Endothelial cell of umbilical vein (primary cell): ENCODE data around the gene SH3PXD2A. TPM values are rescaled to one million over a fixed set of nuclear protein-coding genes. Genes with fewer than 3 reads are reported as not detected.

Source experiments
- BruUV-seq: library from RNA; stranded (reverse); fragments of 400-500 nt; replicated peaks from 2 replicates; lab custom pipeline; 2021; lab: Mats Ljungman, UMichigan
- CTCF ChIA-PET: fragments of 300-600, 350-600 bp; sonication (Branson Sonifier 250); formaldehyde crosslinking; loops from one replicate; lab custom pipeline; 2021; ENCODE audit warnings: antibody characterized with exemption, inconsistent platforms; lab: Charles Lee
- POLR2A ChIA-PET: fragments of 300-600, 350-600 bp; sonication (Branson Sonifier 250); formaldehyde crosslinking; loops from one replicate; lab custom pipeline; 2021; ENCODE audit warnings: antibody characterized with exemption, inconsistent platforms; lab: Charles Lee
- DNase-seq: peaks from one replicate; pipeline ENCODE4 v3.0.0-alpha.2; 2011; ENCODE audit warnings: low read depth, low spot score
- FAIRE-seq: peaks from 2 replicates; lab custom pipeline; 2011; peaks lifted over from hg19 to GRCh38; lab: Jason Lieb, UNC
- H2AFZ ChIP-seq: 2 replicates; pipeline ENCODE4 v1.6.0; 2012; ENCODE audit warnings: low read depth, low read length, control low read depth, inconsistent platforms
- H3K27ac ChIP-seq: 2 replicates; pipeline ENCODE4 v1.5.1; 2011; ENCODE audit warnings: low read depth, mild to moderate bottlenecking, control low read depth, low read length, moderate library complexity; ENCODE audit not compliant: insufficient read depth
- H3K27me3 ChIP-seq, 2 experiments: 2 replicates each; pipeline versions ENCODE4 v1.6.0 to v1.6.1; 2011; ENCODE audit warnings: low read length in 2 of 2, mixed read lengths in 1 of 2; ENCODE audit not compliant: control insufficient read depth in 2 of 2, insufficient read depth in 2 of 2
- H3K36me3 ChIP-seq, 2 experiments: 2 replicates in 1 of 2; 3 replicates in 1 of 2; pipeline ENCODE4 v1.5.1; 2011; ENCODE audit warnings: low read length in 2 of 2, mild to moderate bottlenecking in 1 of 2, moderate library complexity in 1 of 2; ENCODE audit not compliant: control insufficient read depth in 2 of 2, insufficient read depth in 2 of 2; ENCODE audit errors: extremely low read depth in 1 of 2
- H3K4me1 ChIP-seq: 3 replicates; pipeline ENCODE4 v1.5.1; 2011; ENCODE audit warnings: mild to moderate bottlenecking, low read length; ENCODE audit not compliant: control insufficient read depth, insufficient read depth; ENCODE audit errors: extremely low read depth
- H3K4me2 ChIP-seq: 2 replicates; pipeline ENCODE4 v1.6.1; 2011; ENCODE audit warnings: low read length, control low read depth, mixed read lengths; ENCODE audit not compliant: insufficient read depth
- H3K4me3 ChIP-seq, 3 experiments: fragments of 200-600 bp in 1 of 3; sonication (generic), shearing (Covaris generic) in 1 of 3; replicated peaks in 1 of 3; 2 replicates each; pipeline ENCODE4 v1.5.1; 2011 to 2016; ENCODE audit warnings: control low read depth in 3 of 3, low read length in 3 of 3, mild to moderate bottlenecking in 2 of 3, inconsistent platforms in 1 of 3, low read depth in 1 of 3, moderate library complexity in 1 of 3; ENCODE audit not compliant: insufficient read depth in 1 of 3
- H3K79me2 ChIP-seq: 2 replicates; pipeline ENCODE4 v1.6.0; 2012; ENCODE audit warnings: low read length, inconsistent platforms; ENCODE audit not compliant: control insufficient read depth, insufficient read depth
- H3K9ac ChIP-seq: replicated peaks from 2 replicates; pipeline ENCODE3; 2011; ENCODE audit warnings: low read length, control low read depth; ENCODE audit not compliant: insufficient read depth; ENCODE audit errors: extremely low read depth
- H3K9me1 ChIP-seq: replicated peaks from 3 replicates; pipeline ENCODE4 v1.6.0; 2011; ENCODE audit warnings: mild to moderate bottlenecking, low read length; ENCODE audit not compliant: control insufficient read depth, insufficient read depth; ENCODE audit errors: extremely low read depth
- H3K9me3 ChIP-seq: replicated peaks from 2 replicates; pipeline ENCODE4 v1.5.1; 2012; ENCODE audit warnings: low read length, inconsistent platforms; ENCODE audit not compliant: control insufficient read depth, insufficient read depth
- H4K20me1 ChIP-seq: replicated peaks from 2 replicates; pipeline ENCODE3; 2011; ENCODE audit warnings: mild to moderate bottlenecking, low read length; ENCODE audit not compliant: control insufficient read depth, insufficient read depth; ENCODE audit errors: extremely low read depth
- CTCF ChIP-seq, 2 donors: IDR thresholded peaks; 1 replicate in 1 of 2; 2 replicates in 1 of 2; pipeline ENCODE4 v1.5.1; 2011; ENCODE audit warnings: low read length in 2 of 2, mild to moderate bottlenecking in 2 of 2, moderate library complexity in 2 of 2, control low read depth in 1 of 2, inconsistent platforms in 1 of 2, low read depth in 1 of 2; ENCODE audit not compliant: insufficient read depth in 1 of 2; ENCODE audit errors: extremely low read depth in 1 of 2
- EZH2 ChIP-seq: IDR thresholded peaks from 2 replicates; pipeline ENCODE4 v1.6.1; 2012; ENCODE audit warnings: borderline replicate concordance, low read depth, mild to moderate bottlenecking, moderate library complexity, low read length, inconsistent platforms; ENCODE audit not compliant: severe bottlenecking
- FOS ChIP-seq: IDR thresholded peaks from 2 replicates; pipeline ENCODE4 v1.6.1; 2011; ENCODE audit warnings: mild to moderate bottlenecking, low read length, moderate library complexity, borderline replicate concordance; ENCODE audit not compliant: insufficient read depth
- GATA2 ChIP-seq: IDR thresholded peaks from 2 replicates; pipeline ENCODE4 v1.7.0; 2011; ENCODE audit warnings: low read depth, mild to moderate bottlenecking, moderate library complexity, mixed read lengths, low read length; ENCODE audit not compliant: insufficient read length, insufficient read depth
- JUN ChIP-seq: IDR thresholded peaks from 2 replicates; pipeline ENCODE4 v1.6.1; 2011; ENCODE audit warnings: borderline replicate concordance, low read depth; ENCODE audit not compliant: insufficient read length, insufficient read depth
- MAX ChIP-seq: IDR thresholded peaks from 2 replicates; pipeline ENCODE4 v1.6.1; 2011; ENCODE audit not compliant: insufficient read depth, insufficient read length
- MYC ChIP-seq: IDR thresholded peaks from one replicate; pipeline ENCODE4 v1.6.1; 2011; ENCODE audit warnings: mild to moderate bottlenecking, low read depth, low read length
- POLR2A ChIP-seq: IDR thresholded peaks from 2 replicates; pipeline ENCODE4 v1.6.1; 2012; ENCODE audit warnings: low read depth, mild to moderate bottlenecking, control low read depth, low read length
- POLR2AphosphoS5 ChIP-seq: IDR thresholded peaks from 2 replicates; pipeline ENCODE4 v1.6.1; 2012; ENCODE audit warnings: low read depth, mild to moderate bottlenecking, control low read depth, low read length, moderate library complexity; ENCODE audit not compliant: insufficient read depth
- dilution Hi-C: fragments of 300-500 bp; cut with MboI; formaldehyde crosslinking; loops from one replicate; pipeline ENCODE4 v1.15.0; 2019; ENCODE audit warnings: low sequenced_read_pairs; ENCODE audit not compliant: extremely low pct_ligation_motif_present
- intact Hi-C: fragments of 100-400 bp; cut with micrococcal nuclease; formaldehyde crosslinking; loops from one replicate; pipeline ENCODE4 v1.10.0; 2022
- polyA plus RNA-seq, 4 experiments: library from polyadenylated mRNA; depleted of rRNA in 3 of 4; stranded (reverse) in 3 of 4; unstranded in 1 of 4; fragments of >200 nt; gene quantifications; 2 replicates each; pipeline versions ENCODE4 v1.2.1 to v1.2.3, GENCODE V29; 2011 to 2012; ENCODE audit warnings: missing spikeins in 1 of 4
- total RNA-seq: library from RNA; stranded (reverse); gene quantifications from 2 replicates; pipeline ENCODE4 v1.2.3, GENCODE V29; 2021

Gene SH3PXD2A
- total and polyA plus RNA-seq, 2 donors (not counting 3 experiments of a cell fraction or from before 2014, with no cell fraction given), result 1.4 to 5.1 TPM

GRCh38 chr10:103836273-103836672 is 19.1 kb downstream of the SH3PXD2A start:
- Histone ChIP-seq H3K27me3 (no peaks in the 10 kb centered on the region), H3K9me1 (no peaks in the 10 kb centered on the region), H3K9me3 (no peaks in the 10 kb centered on the region), H3K4me3 (no peak overlapping the region), H3K4me2 (no peak overlapping the region), H3K79me2 (no peaks in the 10 kb centered on the region), H2AFZ (no peak overlapping the region), H3K9ac (no peak overlapping the region), H3K36me3 (no peaks in the 10 kb centered on the region), H3K27ac (no peak overlapping the region), H4K20me1 (no peaks in the 10 kb centered on the region), H3K4me1 (no peaks in the 10 kb centered on the region)
- intact Hi-C loops (no loop called here), dilution Hi-C loops (no loop called here)
- POLR2A ChIA-PET, result no interaction called here
- BruUV-seq, result no TSS peak
- TF ChIP-seq JUN, result no peak
- TF ChIP-seq FOS, result no peak
- no peak for DNase-seq
- FAIRE-seq, result no peak
- CTCF ChIA-PET, result interaction anchor here (1.7 kb wide), 1 partner anchor 123 kb away, joined by 4 read pairs; no protein-coding TSS in a partner anchor

- no peaks in the 10 kb centered on the region for H3K36me3 ChIP-seq
- no peak overlapping the region for H3K4me2 ChIP-seq
- H3K79me2 ChIP-seq, result no peaks in the 10 kb centered on the region
- DNase-seq (no peak), FAIRE-seq (no peak)
- dilution Hi-C loops, result no loop called here
- ChIA-PET CTCF (interaction anchor here (1.1 to 1.7 kb wide), 3 partner anchors 13 to 123 kb away, joined by 3 to 5 read pairs (median 4); no protein-coding TSS in a partner anchor), POLR2A (no interaction called here)
- H2AFZ ChIP-seq, result no peak overlapping the region
- H3K27ac ChIP-seq, result no peak overlapping the region
- no peaks in the 10 kb centered on the region for H3K9me3 ChIP-seq
- TF ChIP-seq CTCF (IDR thresholded peaks at IDR 0.05; ENCODE audit: extremely low read depth in 1 of 2, insufficient read depth in 1 of 2, low read depth in 1 of 2, low read length in 2 of 2) (no peak), FOS (no peak), POLR2AphosphoS5 (no peak), MYC (no peak), MAX (no peak), EZH2 (no peak), GATA2 (no peak), POLR2A (no peak), JUN (no peak)
- intact Hi-C loops, result no loop called here
- BruUV-seq, result no TSS peak
- no peaks in the 10 kb centered on the region for H3K9me1 ChIP-seq
- H3K9ac ChIP-seq, result no peak overlapping the region
- H3K4me3 ChIP-seq, result no peak overlapping the region
- H3K27me3 ChIP-seq, result no peaks in the 10 kb centered on the region
- no peaks in the 10 kb centered on the region for H3K4me1 ChIP-seq
- H4K20me1 ChIP-seq, result no peaks in the 10 kb centered on the region
Observed at GRCh38 chr10:103835096-103836050, 20.0 kb downstream of the SH3PXD2A start.
